Measurements from ENCODE around the gene OTUD5. TPM values are rescaled to one million over a fixed set of nuclear protein-coding genes. Genes with fewer than 3 reads are reported as not detected.

OTUD5 gene
- total RNA-seq, 1 experiment from 2014 or later: 62.5 TPM

DNA sequence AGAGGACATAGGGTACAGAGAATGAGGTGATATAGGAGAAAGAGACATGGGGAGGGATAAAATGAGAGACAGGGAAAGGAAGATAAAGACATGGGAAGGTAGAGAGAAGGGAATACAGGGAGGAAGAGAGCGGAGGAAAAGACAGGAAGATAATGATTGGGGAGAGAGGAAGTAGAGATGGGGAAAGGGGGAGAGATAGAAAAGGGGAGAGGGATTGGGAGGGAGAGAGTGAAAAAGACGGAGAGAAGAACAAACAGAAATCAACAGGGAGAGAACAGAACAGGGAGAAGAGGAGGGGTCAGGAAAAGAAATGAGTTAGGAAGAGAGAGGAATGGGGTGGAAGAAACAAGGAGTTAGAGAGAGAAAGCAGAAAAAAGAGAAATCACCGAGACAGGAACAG lies 40.0 kb upstream of the OTUD5 start:
- Mint-ChIP-seq H3K4me3 (no peak overlapping the region), H3K36me3 (ENCODE audit: insufficient read depth in 1 of 3, low read depth in 3 of 3) (peaks cover 52 to 74% (median 74%) of the 10 kb centered on the region in 3 experiments)
- H2BK15ac ChIP-seq (ENCODE audit: low read depth, low read length): no peak overlapping the region

More for the DNA sequence above, 40.0 kb upstream of the OTUD5 start:
- Mint-ChIP-seq H3K27ac (no peak overlapping the region), H3K4me1 (peaks cover 0 to 8% of the 10 kb centered on the region in 2 experiments; a peak in 2 of 4 replicates), H3K27me3 (ENCODE audit: low read depth) (no peaks in the 10 kb centered on the region; the same call in 1 of the 2 replicates), H3K9me3 (peaks cover 74 to 81% of the 10 kb centered on the region in 2 experiments)
- Histone ChIP-seq H3K23me2 (ENCODE audit: insufficient read length, low read depth, low read length, poor library complexity, severe bottlenecking) (no peaks in the 10 kb centered on the region), H3K79me2 (ENCODE audit: insufficient read depth, low read length) (peaks cover 2% of the 10 kb centered on the region; the same call in 1 of the 2 replicates), H3K4me1 (ENCODE audit: insufficient read depth, low read length) (no peaks in the 10 kb centered on the region), H3K4ac (ENCODE audit: low read depth, low read length) (no peak overlapping the region), H3K9ac (ENCODE audit: extremely low read depth, insufficient read length, low read length) (no peak overlapping the region), H3K14ac (ENCODE audit: insufficient read depth, low read length) (no peak overlapping the region), H2BK12ac (ENCODE audit: insufficient read length, low read depth, low read length) (no peak overlapping the region), H3K18ac (ENCODE audit: insufficient read length, low read depth, low read length) (no peak overlapping the region), H3T11ph (ENCODE audit: low read length) (no peak overlapping the region), H4K5ac (ENCODE audit: insufficient read length, low read depth, low read length) (no peak overlapping the region), H3K56ac (ENCODE audit: insufficient read length, low read depth, low read length) (no peak overlapping the region), H2BK5ac (ENCODE audit: insufficient read length, low read length) (no peak overlapping the region), H4K91ac (ENCODE audit: insufficient read length, low read depth, low read length) (no peak overlapping the region), H3K4me2 (ENCODE audit: insufficient read depth, insufficient read length, low read length) (no peak overlapping the region), H3K27me3 (ENCODE audit: insufficient read depth, low read length) (no peaks in the 10 kb centered on the region), H4K20me1 (ENCODE audit: control insufficient read depth, insufficient read depth, insufficient read length) (peaks cover 2% of the 10 kb centered on the region), H2BK20ac (ENCODE audit: low read depth, low read length, poor library complexity, severe bottlenecking) (no peak overlapping the region), H3K27ac (ENCODE audit: insufficient read length, low read depth, low read length) (no peak overlapping the region), H2AFZ (ENCODE audit: low read length) (no peak overlapping the region), H2BK120ac (ENCODE audit: low read depth, low read length, poor library complexity, severe bottlenecking) (no peak overlapping the region), H2AK5ac (ENCODE audit: insufficient read length, low read length) (no peak overlapping the region), H3K23ac (ENCODE audit: insufficient read length, low read depth, low read length) (no peak overlapping the region), H4K8ac (replicated peaks; ENCODE audit: insufficient read length, low read depth, low read length) (no peak overlapping the region), H3K79me1 (ENCODE audit: insufficient read depth, low read depth, low read length, poor library complexity, severe bottlenecking) (peaks cover 2% of the 10 kb centered on the region), H3K9me3 (ENCODE audit: control insufficient read depth, low read depth, low read length) (no peaks in the 10 kb centered on the region)
- 100% methylated on average over 2 of the region's 3 CpGs for WGBS (ENCODE audit: extremely low coverage, insufficient read length, low lambda C conversion rate)
- TF ChIP-seq, protein P1, sequence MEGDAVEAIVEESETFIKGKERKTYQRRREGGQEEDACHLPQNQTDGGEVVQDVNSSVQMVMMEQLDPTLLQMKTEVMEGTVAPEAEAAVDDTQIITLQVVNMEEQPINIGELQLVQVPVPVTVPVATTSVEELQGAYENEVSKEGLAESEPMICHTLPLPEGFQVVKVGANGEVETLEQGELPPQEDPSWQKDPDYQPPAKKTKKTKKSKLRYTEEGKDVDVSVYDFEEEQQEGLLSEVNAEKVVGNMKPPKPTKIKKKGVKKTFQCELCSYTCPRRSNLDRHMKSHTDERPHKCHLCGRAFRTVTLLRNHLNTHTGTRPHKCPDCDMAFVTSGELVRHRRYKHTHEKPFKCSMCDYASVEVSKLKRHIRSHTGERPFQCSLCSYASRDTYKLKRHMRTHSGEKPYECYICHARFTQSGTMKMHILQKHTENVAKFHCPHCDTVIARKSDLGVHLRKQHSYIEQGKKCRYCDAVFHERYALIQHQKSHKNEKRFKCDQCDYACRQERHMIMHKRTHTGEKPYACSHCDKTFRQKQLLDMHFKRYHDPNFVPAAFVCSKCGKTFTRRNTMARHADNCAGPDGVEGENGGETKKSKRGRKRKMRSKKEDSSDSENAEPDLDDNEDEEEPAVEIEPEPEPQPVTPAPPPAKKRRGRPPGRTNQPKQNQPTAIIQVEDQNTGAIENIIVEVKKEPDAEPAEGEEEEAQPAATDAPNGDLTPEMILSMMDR (conservative IDR thresholded peaks at IDR 0.05): no peak
- no peak for DNase-seq
